HEK293T (cell line): ENCODE data around the gene ATP5F1D.

Experiments
- BHLHE40 ChIP-seq: fragments of 450-650 bp; IDR thresholded peaks from 2 replicates; pipeline ENCODE4 v1.6.1; 2016; ENCODE audit warnings: mild to moderate bottlenecking, moderate library complexity, borderline replicate concordance
- CTBP1 ChIP-seq: fragments of 450-650 bp; IDR thresholded peaks from 2 replicates; pipeline ENCODE4 v1.6.1; 2016; ENCODE audit warnings: borderline replicate concordance
- ELF4 ChIP-seq: fragments of 450-650 bp; IDR thresholded peaks from 2 replicates; pipeline ENCODE4 v1.6.1; 2017; ENCODE audit warnings: antibody characterized with exemption
- FOXK2 ChIP-seq: fragments of 450-650 bp; IDR thresholded peaks from 2 replicates; pipeline ENCODE4 v1.6.1; 2016; ENCODE audit warnings: mild to moderate bottlenecking
- FOXM1 ChIP-seq: fragments of 450-650 bp; IDR thresholded peaks from 2 replicates; pipeline ENCODE4 v1.6.1; 2017; ENCODE audit warnings: mild to moderate bottlenecking, borderline replicate concordance
- NFRKB ChIP-seq: fragments of 450-650 bp; IDR thresholded peaks from 2 replicates; pipeline ENCODE4 v1.6.1; 2016; ENCODE audit warnings: mild to moderate bottlenecking, moderate library complexity
- SP1 ChIP-seq: fragments of 450-650 bp; IDR thresholded peaks from 2 replicates; pipeline ENCODE4 v1.6.1; 2017
- TARDBP ChIP-seq: fragments of 450-650 bp; IDR thresholded peaks from 2 replicates; pipeline ENCODE4 v1.6.1; 2016

DNA sequence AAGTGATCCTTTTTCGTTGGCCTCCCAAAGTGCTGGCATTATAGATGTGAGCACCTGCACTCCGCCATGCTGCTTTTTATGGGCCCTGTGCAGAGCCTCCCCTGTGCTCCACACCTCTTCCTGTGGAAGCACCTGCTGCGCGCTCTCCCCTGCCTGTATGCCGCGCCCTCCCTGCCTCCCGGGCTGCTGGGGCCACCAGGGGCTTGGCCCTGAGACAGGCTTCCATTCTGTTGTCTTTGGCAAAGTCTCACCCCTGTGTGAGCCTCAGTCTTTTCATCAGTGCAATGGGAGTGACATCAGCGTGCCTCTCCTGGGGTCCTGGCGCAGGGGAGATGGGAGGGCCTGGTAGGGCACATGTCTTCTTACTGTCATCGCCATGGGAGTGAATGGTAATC lies 35.1 kb downstream of the ATP5F1D start:
- TF ChIP-seq FOXK2 (no peak), TARDBP (no peak), BHLHE40 (no peak), NFRKB (no peak), FOXM1 (no peak), SP1 (no peak), CTBP1 (no peak), ELF4 (no peak)
